Fibroblast of villous mesenchyme (primary cell): ENCODE results near the gene MTRF1. TPM values are rescaled to one million over a fixed set of nuclear protein-coding genes. Genes with fewer than 3 reads are reported as not detected.

Experiments
- DNase-seq: peaks from one replicate; pipeline ENCODE4 v3.0.0-alpha.2; 2010; ENCODE audit warnings: low read depth
- H3K4me3 ChIP-seq: 2 replicates; pipeline ENCODE4 v1.5.1; 2011; ENCODE audit warnings: low read depth, mild to moderate bottlenecking, low read length
- CTCF ChIP-seq: IDR thresholded peaks from 2 replicates; pipeline ENCODE4 v1.5.1; 2012; ENCODE audit warnings: low read depth, mild to moderate bottlenecking, low read length; ENCODE audit not compliant: insufficient read depth
- total RNA-seq: library from RNA; depleted of rRNA; stranded (reverse); fragments of >200 nt; gene quantifications from 2 replicates; pipeline ENCODE4 v1.2.3, GENCODE V29; 2012

Gene MTRF1
- total RNA-seq, 1 donor = 16.4 TPM

GRCh38 chr13:41212881-41213280 is 50.5 kb downstream of the MTRF1 start:
- no peak for TF ChIP-seq CTCF
- DNase-seq = no peak
- no peak overlapping the region for H3K4me3 ChIP-seq

GRCh38 chr13:41211062-41211461 is 52.3 kb downstream of the MTRF1 start:
- TF ChIP-seq CTCF = no peak

GRCh38 chr13:41206467-41206866 is 56.9 kb downstream of the MTRF1 start:
- no peak for TF ChIP-seq CTCF
- DNase-seq = no peak

More at GRCh38 chr13:41211062-41211461, 52.3 kb downstream of the MTRF1 start:
- H3K4me3 ChIP-seq = no peak overlapping the region
- DNase-seq = no peak

GRCh38 chr13:41203810-41204209 is 59.6 kb downstream of the MTRF1 start:
- H3K4me3 ChIP-seq = no peak overlapping the region
- TF ChIP-seq CTCF = no peak
- DNase-seq = no peak

More at GRCh38 chr13:41206467-41206866, 56.9 kb downstream of the MTRF1 start:
- H3K4me3 ChIP-seq = no peak overlapping the region

GRCh38 chr13:41200126-41200525 is 63.2 kb downstream of the MTRF1 start:
- no peak for DNase-seq
- TF ChIP-seq CTCF = no peak
- H3K4me3 ChIP-seq = no peak overlapping the region

- no peak for TF ChIP-seq CTCF
- DNase-seq = no peak
- no peak overlapping the region for H3K4me3 ChIP-seq
Measured at GRCh38 chr13:41199526-41199925, 63.9 kb downstream of the MTRF1 start.

- no peak overlapping the region for H3K4me3 ChIP-seq
- no peak for DNase-seq
- TF ChIP-seq CTCF = no peak
Measured at GRCh38 chr13:41199079-41199478, 64.3 kb downstream of the MTRF1 start.
